Measurements from ENCODE around the gene CLEC7A. TPM values are rescaled to one million over a fixed set of nuclear protein-coding genes. Genes with fewer than 3 reads are reported as not detected.

The CLEC7A gene
- total RNA-seq, 8 experiments from 2014 or later = 0.14 to 1.3 (median 0.63) TPM; not detected in 3

- no peak for ATAC-seq (replicated peaks in 6 of 8)
- 0 to 83% (median 42%) methylated on average over 1 to 6 of the region's 6 CpGs; no CpG with 5 or more reads in 1 of the 10 experiments for WGBS, 10 experiments
- no peak overlapping the region for H3K4me3 ChIP-seq
- peaks cover 0 to 5% of the 10 kb centered on the region in 2 donors for H3K4me1 ChIP-seq (replicated peaks in 1 of 2)
- in situ Hi-C loops (cut with MboI; ENCODE audit: low pct_unique_long_range_greater_than_20kb in 2 of 9, low sequenced_read_pairs in 9 of 9, unreplicated experiment in 9 of 9) = loop anchor here in 6 of 9 experiments (5.0 to 25.0 kb wide), 6 partner anchors 96 to 796 kb away; partner anchors contain the start of genes CLEC9A (in 3 of the 6), CLECL1 (in 3 of the 6) and CLEC2A (in 2 of the 6)
- H3K27ac ChIP-seq = no peak overlapping the region
Observed at GRCh38 chr12:10132850-10133370, 2.9 kb upstream of the CLEC7A start.

GRCh38 chr12:10131111-10131690 is 1.2 kb upstream of the CLEC7A start:
- WGBS, 10 experiments = 17 to 74% (median 43%) methylated on average over 1 to 2 of the region's 2 CpGs; no CpG with 5 or more reads in 1 of the 10 experiments
- in situ Hi-C loops (cut with MboI; ENCODE audit: low pct_unique_long_range_greater_than_20kb in 2 of 9, low sequenced_read_pairs in 9 of 9, unreplicated experiment in 9 of 9) = loop anchor here in 6 of 9 experiments (5.0 to 25.0 kb wide), 6 partner anchors 94 to 794 kb away; partner anchors contain the start of genes CLEC9A (in 3 of the 6), CLECL1 (in 3 of the 6) and CLEC2A (in 2 of the 6)
- peaks cover 0 to 5% of the 10 kb centered on the region in 2 donors for H3K4me1 ChIP-seq (replicated peaks in 1 of 2)
- no peak overlapping the region for H3K4me3 ChIP-seq
- no peak overlapping the region for H3K27ac ChIP-seq
- peak in 1 of 8 experiments; percentile 44 for ATAC-seq (replicated peaks in 6 of 8)

DNA sequence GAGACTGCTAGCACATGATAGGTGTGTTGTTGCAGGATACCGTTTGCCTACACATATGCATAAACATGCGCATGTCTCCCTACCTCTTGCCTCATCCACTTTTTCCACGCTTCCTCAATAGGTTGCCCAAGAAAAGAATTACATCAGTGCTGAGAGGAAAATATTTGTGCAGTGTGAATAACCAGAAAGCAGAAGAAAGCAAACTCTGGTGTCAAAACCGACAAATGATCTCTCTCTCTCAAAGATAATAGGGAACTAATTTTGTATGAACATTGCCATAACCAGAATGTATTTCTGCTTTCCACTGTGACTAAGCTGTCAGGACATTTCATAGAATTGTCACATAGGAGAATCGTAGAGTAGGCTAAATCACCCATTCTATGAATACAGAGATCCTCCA is 1.3 kb downstream of the CLEC7A start:
- Histone ChIP-seq H3K4me1 (replicated peaks in 1 of 2) (peaks cover 0 to 5% of the 10 kb centered on the region in 2 donors), H3K4me3 (no peak overlapping the region), H3K27ac (no peak overlapping the region)
- WGBS, 10 experiments = 32 to 100% (median 72%) methylated on average over 2 to 5 of the region's 5 CpGs
- in situ Hi-C loops (cut with MboI; ENCODE audit: low pct_unique_long_range_greater_than_20kb in 2 of 9, low sequenced_read_pairs in 9 of 9, unreplicated experiment in 9 of 9) = loop anchor here in 6 of 9 experiments (25.0 kb wide), 5 partner anchors 91 to 791 kb away; partner anchors contain the start of genes CLECL1 (in 3 of the 6), CLEC2A (in 2 of the 6) and CLEC9A (in 2 of the 6)
- peak in 2 of 8 experiments; percentile 47 to 48 for ATAC-seq (replicated peaks in 6 of 8)

DNA sequence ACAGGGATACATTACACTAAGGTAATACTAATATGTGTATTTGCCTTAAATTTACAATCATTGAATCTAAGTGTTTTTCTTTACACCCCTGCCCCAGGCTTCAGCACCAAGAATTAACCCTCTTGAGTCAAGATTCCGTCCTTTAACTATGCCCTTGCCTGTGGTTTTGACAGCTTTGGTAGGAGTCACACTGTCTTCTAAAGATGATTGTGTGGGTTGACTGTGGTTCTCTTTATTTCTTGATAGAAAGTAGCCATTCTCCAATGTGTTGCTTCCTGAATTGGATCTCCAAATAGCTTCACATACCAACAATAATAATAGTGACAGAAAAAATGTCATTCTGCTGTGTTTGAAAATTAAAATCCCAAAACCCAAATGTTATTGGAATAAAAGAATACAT is 3.6 kb downstream of the CLEC7A start:
- H3K4me1 ChIP-seq (replicated peaks in 1 of 2) = no peaks in the 10 kb centered on the region
- H3K4me3 ChIP-seq = no peak overlapping the region
- in situ Hi-C loops (cut with MboI; ENCODE audit: low pct_unique_long_range_greater_than_20kb in 2 of 9, low sequenced_read_pairs in 9 of 9, unreplicated experiment in 9 of 9) = loop anchor here in 6 of 9 experiments (25.0 kb wide), 5 partner anchors 89 to 789 kb away; partner anchors contain the start of genes CLECL1 (in 3 of the 6), CLEC2A (in 2 of the 6) and CLEC9A (in 2 of the 6)
- no peak for ATAC-seq (replicated peaks in 6 of 8)
- WGBS, 10 experiments = 25 to 100% (median 89%) methylated on average over 1 of the region's 1 CpG; no CpG with 5 or more reads in 7 of the 10 experiments
- H3K27ac ChIP-seq = no peak overlapping the region

DNA sequence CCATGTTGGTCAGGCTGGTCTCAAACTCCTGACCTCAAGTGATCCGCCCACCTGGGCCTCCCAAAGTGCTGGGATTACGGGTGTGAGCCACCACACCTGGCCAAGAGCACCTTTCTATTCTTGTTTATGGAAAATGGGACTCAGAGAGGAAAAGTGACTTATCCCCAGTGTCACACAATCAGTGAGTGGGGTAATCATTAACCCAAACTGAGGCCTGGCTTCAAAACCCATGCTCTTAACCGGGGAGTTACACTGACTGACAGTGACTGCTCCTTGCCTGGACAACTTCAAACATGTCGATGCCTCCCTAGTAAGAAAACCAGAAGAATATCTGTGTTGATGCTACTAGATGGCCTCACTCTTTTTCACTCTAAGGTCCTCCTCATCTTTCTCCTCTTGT is 7.3 kb downstream of the CLEC7A start:
- no peak for ATAC-seq (replicated peaks in 6 of 8)
- in situ Hi-C loops (cut with MboI; ENCODE audit: low pct_unique_long_range_greater_than_20kb in 2 of 9, low sequenced_read_pairs in 9 of 9, unreplicated experiment in 9 of 9) = no loop called here
- no peak overlapping the region for H3K4me3 ChIP-seq
- no peak overlapping the region for H3K27ac ChIP-seq
- 44 to 100% (median 62%) methylated on average over 1 to 4 of the region's 4 CpGs; no CpG with 5 or more reads in 2 of the 10 experiments for WGBS, 10 experiments
- H3K4me1 ChIP-seq (replicated peaks in 1 of 2) = no peaks in the 10 kb centered on the region

DNA sequence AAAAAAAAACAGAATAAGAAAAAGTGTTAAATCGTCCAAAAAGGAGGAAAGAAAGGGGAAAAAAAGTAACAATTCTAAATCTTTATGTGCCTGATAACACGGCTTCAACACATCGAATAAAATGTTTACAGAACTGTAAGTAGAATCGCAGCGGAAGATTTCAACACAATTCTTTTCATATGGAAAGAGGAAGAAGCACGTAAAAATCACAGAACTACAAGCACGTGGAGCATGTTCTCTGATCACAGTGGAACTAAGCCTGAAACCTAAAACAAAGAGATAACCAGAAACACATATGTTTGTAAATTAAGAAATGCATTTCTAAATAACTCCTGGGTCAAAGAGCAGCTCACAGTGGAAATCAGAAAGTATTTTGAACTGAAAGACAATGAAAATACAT is 8.7 kb downstream of the CLEC7A start:
- ATAC-seq (replicated peaks in 6 of 8) = no peak
- 39 to 88% (median 77%) methylated on average over 4 to 7 of the region's 7 CpGs for WGBS, 10 experiments
- in situ Hi-C loops (cut with MboI; ENCODE audit: low pct_unique_long_range_greater_than_20kb in 2 of 9, low sequenced_read_pairs in 9 of 9, unreplicated experiment in 9 of 9) = no loop called here

DNA sequence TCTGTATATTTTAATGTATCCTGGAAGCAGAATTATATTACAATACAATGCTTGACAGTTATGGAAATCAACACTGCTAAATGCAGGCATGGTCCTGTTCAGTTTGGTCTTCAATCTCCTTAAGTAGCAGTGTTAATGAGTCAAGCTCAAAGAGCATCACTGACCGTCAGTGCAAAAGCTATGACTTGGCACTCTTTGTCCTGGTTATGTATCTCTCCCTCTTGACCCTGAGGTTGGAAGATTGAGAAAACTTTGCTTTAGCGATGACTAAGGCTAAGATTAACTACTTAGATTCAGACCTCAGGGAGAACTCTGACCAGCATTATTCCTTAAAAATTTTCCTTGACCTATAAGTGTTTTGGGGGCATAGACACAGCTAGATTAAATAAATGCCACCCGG is 10.9 kb downstream of the CLEC7A start:
- H3K4me1 ChIP-seq (replicated peaks in 1 of 2) = no peaks in the 10 kb centered on the region
- in situ Hi-C loops (cut with MboI; ENCODE audit: low pct_unique_long_range_greater_than_20kb in 2 of 9, low sequenced_read_pairs in 9 of 9, unreplicated experiment in 9 of 9) = no loop called here
- no peak overlapping the region for H3K27ac ChIP-seq
- no peak overlapping the region for H3K4me3 ChIP-seq
- peak in 2 of 8 experiments; percentile 22 to 62 for ATAC-seq (replicated peaks in 6 of 8)
- WGBS, 10 experiments = 55 to 100% (median 84%) methylated on average over 2 to 3 of the region's 3 CpGs; no CpG with 5 or more reads in 1 of the 10 experiments

More for the DNA sequence above, 8.7 kb downstream of the CLEC7A start:
- Histone ChIP-seq H3K27ac (no peak overlapping the region), H3K4me3 (no peak overlapping the region), H3K4me1 (replicated peaks in 1 of 2) (no peaks in the 10 kb centered on the region)

GRCh38 chr12:10115890-10116289 is 14.1 kb downstream of the CLEC7A start:
- WGBS, 10 experiments = 54 to 93% (median 82%) methylated on average over 3 to 7 of the region's 7 CpGs
- ATAC-seq (replicated peaks in 6 of 8) = no peak

GRCh38 chr12:10115311-10115710 is 14.7 kb downstream of the CLEC7A start:
- no peak for ATAC-seq (replicated peaks in 6 of 8)
- no peak overlapping the region for H3K4me3 ChIP-seq
- no peaks in the 10 kb centered on the region for H3K4me1 ChIP-seq (replicated peaks in 1 of 2)
- H3K27ac ChIP-seq = no peak overlapping the region
- 52 to 100% (median 79%) methylated on average over 1 to 15 of the region's 15 CpGs for WGBS, 10 experiments
- in situ Hi-C loops (cut with MboI; ENCODE audit: low pct_unique_long_range_greater_than_20kb in 2 of 9, low sequenced_read_pairs in 9 of 9, unreplicated experiment in 9 of 9) = no loop called here

More at GRCh38 chr12:10115890-10116289, 14.1 kb downstream of the CLEC7A start:
- in situ Hi-C loops (cut with MboI; ENCODE audit: low pct_unique_long_range_greater_than_20kb in 2 of 9, low sequenced_read_pairs in 9 of 9, unreplicated experiment in 9 of 9) = no loop called here
- Histone ChIP-seq H3K27ac (no peak overlapping the region), H3K4me3 (no peak overlapping the region), H3K4me1 (replicated peaks in 1 of 2) (no peaks in the 10 kb centered on the region)

DNA sequence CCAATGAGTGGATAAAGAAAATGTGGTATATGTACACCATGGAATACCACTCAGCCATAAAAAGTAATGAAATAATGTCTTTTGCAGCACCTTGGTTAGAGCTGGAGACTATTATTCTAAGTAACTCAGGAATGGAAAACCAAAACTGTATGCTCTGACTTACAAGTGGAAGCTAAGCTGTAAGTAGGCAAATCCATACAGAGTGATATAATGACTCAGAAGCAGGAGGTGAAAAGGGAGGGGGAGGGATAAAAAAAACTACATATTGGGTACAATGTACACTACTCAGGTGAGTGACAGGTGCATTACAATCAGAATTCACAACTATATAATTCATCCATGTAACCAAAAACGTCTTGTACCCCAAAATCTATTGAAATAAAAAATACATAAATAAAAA is 16.1 kb downstream of the CLEC7A start:
- WGBS, 10 experiments = 0 to 89% (median 31%) methylated on average over 1 of the region's 1 CpG
- ATAC-seq (replicated peaks in 6 of 8) = no peak

GRCh38 chr12:10113075-10113474 is 16.9 kb downstream of the CLEC7A start:
- no peak for ATAC-seq (replicated peaks in 6 of 8)
- Histone ChIP-seq H3K4me1 (replicated peaks in 1 of 2) (no peaks in the 10 kb centered on the region), H3K27ac (no peak overlapping the region), H3K4me3 (no peak overlapping the region)
- in situ Hi-C loops (cut with MboI; ENCODE audit: low pct_unique_long_range_greater_than_20kb in 2 of 9, low sequenced_read_pairs in 9 of 9, unreplicated experiment in 9 of 9) = no loop called here
- 54 to 100% (median 92%) methylated on average over 1 of the region's 1 CpG; no CpG with 5 or more reads in 1 of the 10 experiments for WGBS, 10 experiments

More for the DNA sequence above, 16.1 kb downstream of the CLEC7A start:
- Histone ChIP-seq H3K4me3 (no peak overlapping the region), H3K27ac (no peak overlapping the region), H3K4me1 (replicated peaks in 1 of 2) (no peaks in the 10 kb centered on the region)
- in situ Hi-C loops (cut with MboI; ENCODE audit: low pct_unique_long_range_greater_than_20kb in 2 of 9, low sequenced_read_pairs in 9 of 9, unreplicated experiment in 9 of 9) = no loop called here

DNA sequence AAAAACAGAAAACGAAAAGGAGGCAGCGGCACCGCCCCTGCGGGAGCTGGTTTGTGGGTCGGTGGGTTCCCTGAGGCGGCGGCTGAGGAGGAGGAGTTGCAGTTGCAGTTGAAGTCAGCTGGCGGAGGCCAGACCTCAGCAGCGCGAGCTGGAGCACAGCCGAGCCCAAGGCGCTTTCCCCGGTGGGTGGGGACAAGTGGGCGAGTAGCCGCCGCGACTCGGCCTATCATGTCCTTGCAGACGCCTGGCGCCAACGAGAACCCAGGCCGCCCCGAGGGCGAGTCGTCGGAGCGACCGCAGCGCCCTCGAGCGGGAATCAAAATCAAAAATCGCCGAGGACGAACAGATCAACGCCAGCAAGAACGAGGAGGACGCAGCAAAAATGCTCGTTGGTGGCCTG is 18.5 kb downstream of the CLEC7A start:
- WGBS, 10 experiments = 40 to 97% (median 84%) methylated on average over 1 to 30 of the region's 38 CpGs; no CpG with 5 or more reads in 3 of the 10 experiments
- in situ Hi-C loops (cut with MboI; ENCODE audit: low pct_unique_long_range_greater_than_20kb in 2 of 9, low sequenced_read_pairs in 9 of 9, unreplicated experiment in 9 of 9) = no loop called here
- H3K4me3 ChIP-seq = no peak overlapping the region
- H3K27ac ChIP-seq = no peak overlapping the region
- ATAC-seq (replicated peaks in 6 of 8) = no peak
- H3K4me1 ChIP-seq (replicated peaks in 1 of 2) = no peaks in the 10 kb centered on the region

- no peak for ATAC-seq (replicated peaks in 6 of 8)
- no peak overlapping the region for H3K4me3 ChIP-seq
- in situ Hi-C loops (cut with MboI; ENCODE audit: low pct_unique_long_range_greater_than_20kb in 2 of 9, low sequenced_read_pairs in 9 of 9, unreplicated experiment in 9 of 9) = no loop called here
- no peak overlapping the region for H3K27ac ChIP-seq
- no peaks in the 10 kb centered on the region for H3K4me1 ChIP-seq (replicated peaks in 1 of 2)
- WGBS, 10 experiments = 50 to 100% (median 85%) methylated on average over 1 to 2 of the region's 2 CpGs; no CpG with 5 or more reads in 2 of the 10 experiments
Observed at GRCh38 chr12:10110256-10110844, 19.6 kb downstream of the CLEC7A start.

Data from motor neuron (in vitro differentiated cells).